Measurements from ENCODE around the gene HNRNPD. TPM values are rescaled to one million over a fixed set of nuclear protein-coding genes. Genes with fewer than 3 reads are reported as not detected.
"Not testable (repeated sequence)": the region's sequence is repeated elsewhere in the genome, so short reads cannot be mapped to it uniquely, and the experiment has no call there.

The HNRNPD gene
- total RNA-seq, 1 donor from 2014 or later = 424 TPM

- intact Hi-C loops (cut with micrococcal nuclease) = loop anchor here (1.0 to 5.0 kb wide), 6 partner anchors 13 to 901 kb away; partner anchors contain the start of genes LIN54, PLAC8 and RASGEF1B
Measured at GRCh38 chr4:82373486-82373815, 340 bp downstream of the HNRNPD start.

DNA sequence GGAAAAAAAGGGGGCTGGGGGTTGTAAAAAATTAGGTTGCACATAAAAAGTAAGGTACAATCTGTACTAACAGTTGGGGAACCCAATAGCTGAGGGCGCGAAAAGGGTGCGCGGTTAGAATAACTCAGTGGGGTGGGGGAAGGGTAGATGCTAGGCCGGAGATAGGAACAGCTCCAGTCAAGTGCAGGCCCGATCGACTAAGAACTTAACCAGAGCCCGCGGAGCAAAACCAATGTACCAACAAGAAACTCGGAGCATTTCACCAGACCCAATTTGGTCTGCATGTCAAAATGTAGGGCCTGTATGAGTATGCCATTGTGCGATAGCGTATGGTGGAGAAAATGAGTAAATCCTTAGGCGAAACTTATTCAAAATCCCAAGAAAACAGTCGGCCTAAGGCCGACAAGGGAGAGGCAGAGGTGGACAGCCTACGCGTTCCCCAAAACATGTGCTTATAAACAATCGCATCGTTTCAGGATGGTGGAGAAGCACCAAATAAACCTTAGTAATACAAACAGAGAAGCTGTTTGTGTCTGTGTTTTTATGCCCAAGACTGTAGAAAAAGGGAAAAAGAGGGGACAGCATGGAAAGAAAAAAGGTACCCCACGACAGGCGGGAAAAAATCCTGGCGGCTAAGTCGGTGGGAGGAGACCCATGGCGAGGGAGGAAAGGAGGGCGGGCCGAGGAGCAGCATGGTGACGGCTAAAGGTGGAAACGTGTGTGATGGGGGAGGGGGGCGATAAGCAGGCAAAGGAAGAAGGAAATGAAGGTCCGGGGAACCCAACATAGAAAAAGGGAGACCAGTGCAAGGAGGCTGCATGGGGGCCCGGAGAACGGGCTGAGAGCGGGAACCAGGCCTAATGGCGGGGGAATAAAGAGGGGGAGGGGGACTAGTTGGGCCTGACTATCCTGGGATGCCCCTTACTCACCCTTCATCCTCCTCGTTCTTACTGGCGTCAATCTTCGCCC, 990 bp downstream of the HNRNPD start:
- intact Hi-C loops (cut with micrococcal nuclease) = loop anchor here (1.0 to 5.0 kb wide), 6 partner anchors 12 to 900 kb away; partner anchors contain the start of genes LIN54, PLAC8 and RASGEF1B

DNA sequence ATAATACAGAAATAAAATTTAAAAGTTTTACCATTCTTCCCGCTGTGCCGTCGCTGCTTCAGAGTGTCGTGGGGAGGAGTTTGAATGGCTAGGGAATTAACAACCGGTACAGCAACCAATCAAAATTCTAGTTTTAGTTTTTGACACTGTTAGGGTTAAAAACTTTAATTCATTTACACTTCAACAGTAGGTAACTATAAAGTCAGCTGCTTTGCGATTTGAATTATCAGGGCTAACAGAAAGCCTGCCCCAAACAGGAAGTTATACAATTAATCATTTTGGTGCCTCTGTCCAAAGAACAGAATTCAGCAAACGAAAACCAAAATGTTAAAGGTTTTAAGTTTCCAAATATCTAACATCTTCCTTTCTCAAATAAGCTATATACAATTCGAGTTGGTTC, 2.3 kb downstream of the HNRNPD start:
- intact Hi-C loops (cut with micrococcal nuclease) = loop anchor here (5.0 kb wide), 3 partner anchors 741 to 899 kb away; partner anchors contain the start of genes PLAC8 and RASGEF1B

DNA sequence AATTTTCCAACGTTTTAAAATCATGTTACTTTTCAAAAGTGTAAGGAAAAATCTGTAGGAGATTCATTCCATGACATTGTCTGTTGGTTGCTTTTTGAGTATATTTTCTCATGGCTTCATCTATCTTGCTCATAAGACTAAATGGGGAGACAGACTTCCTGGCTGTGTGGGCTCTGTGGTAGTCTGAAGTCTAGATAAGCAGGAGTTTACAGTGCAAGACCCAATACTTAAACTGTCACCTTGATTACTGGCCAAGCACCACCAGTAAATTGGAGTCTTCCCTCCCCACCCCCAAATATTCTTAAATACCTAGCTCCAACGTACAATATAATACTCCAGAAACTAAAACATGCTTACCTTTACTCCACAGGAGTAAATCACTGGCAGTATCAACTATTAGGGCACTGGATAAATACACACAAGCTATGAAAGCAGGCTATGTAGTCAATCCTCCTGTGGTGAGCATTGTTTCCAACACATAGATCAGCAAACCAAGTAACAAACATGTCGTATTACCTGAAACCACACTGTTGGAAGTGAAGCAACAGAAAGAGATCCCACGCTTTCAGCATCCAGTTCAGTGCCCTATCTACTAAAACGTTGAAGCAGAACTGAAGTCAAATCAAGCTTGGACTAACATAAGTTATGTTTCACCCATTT, 6.2 kb downstream of the HNRNPD start:
- intact Hi-C loops (cut with micrococcal nuclease) = no loop called here

DNA sequence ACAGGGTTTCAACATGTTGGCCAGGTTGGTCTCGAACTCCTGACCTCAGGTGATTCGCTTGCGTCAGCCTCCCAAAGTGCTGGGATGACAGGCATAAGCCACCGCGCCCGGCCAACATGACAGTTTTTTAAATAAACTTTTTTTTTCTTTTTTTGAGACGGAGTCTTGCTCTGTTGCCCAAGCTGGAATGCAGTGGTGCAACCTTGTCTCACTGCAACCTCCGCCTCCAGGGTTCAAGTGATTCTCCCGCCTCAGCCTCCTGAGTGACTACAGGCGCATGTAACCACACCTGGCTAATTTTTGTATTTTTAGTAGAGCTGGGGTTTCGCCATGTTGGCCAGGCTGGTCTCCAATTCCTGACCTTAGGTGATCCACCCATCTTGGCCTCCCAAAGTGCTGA, 7.4 kb downstream of the HNRNPD start:
- intact Hi-C loops (cut with micrococcal nuclease) = not testable (repeated sequence)

GRCh38 chr4:82363896-82364487, 9.8 kb downstream of the HNRNPD start:
- intact Hi-C loops (cut with micrococcal nuclease) = no loop called here

DNA sequence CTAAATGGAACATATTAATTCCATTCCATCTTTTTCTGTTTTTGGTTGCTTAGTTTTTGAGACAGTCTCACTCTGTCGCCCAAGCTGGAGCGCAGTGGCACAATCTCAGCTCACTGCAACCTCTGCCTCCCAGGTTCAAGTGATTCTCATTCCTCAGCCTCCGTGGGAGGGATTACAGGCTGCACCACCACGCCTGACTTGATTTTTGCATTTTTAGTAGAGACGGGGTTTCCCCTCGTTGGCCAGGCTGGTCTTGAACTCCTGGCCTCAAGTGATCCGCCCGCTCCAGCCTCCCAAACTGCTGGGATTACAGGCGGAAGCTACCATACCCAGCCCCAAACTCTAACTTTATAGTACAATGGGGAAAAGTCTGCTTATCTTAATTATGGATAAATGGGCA, 11.2 kb downstream of the HNRNPD start:
- intact Hi-C loops (cut with micrococcal nuclease) = no loop called here

DNA sequence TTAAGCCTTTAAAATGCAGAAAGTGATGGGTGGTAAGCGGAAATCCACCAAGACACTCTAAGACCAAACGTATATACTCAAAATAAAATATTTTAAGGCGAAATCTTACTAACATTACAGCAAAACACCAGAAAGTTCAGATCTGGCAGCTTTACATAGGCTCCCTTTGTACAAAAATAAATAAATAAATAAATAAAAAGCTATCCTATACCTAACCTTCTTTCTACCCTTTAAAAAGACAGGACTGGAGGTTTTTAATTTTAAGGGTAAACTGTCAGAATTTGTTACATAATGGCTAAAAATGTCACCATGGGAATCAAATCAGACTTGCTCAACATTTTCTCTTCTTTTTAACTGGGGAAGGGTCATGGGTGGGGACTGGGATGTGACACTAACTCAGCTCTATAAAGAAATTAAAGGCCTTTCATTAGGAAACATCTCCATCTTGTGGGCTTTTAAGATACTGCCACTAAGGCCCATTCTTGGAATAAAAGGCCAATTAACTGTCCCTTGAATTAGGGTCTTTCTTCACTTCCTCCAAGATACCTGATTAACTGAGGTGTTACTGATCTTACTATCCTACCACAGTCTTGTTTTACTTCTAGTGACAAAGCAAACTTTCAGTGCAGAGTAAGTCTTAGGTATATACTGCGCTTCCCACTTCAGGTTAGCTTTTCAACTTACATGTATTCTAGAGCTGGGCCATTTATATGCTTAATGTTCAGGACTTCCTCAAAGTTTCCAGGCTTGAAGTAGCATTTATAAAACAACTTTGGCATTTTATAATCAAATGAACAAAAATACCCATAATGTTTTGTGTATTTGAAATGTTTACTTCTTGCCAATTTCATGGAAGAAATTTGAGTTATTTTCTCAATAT, 13.3 kb downstream of the HNRNPD start:
- intact Hi-C loops (cut with micrococcal nuclease) = loop anchor here (1.0 kb wide), 1 partner anchor 13 kb away; the partner anchor contains the start of gene HNRNPD

DNA sequence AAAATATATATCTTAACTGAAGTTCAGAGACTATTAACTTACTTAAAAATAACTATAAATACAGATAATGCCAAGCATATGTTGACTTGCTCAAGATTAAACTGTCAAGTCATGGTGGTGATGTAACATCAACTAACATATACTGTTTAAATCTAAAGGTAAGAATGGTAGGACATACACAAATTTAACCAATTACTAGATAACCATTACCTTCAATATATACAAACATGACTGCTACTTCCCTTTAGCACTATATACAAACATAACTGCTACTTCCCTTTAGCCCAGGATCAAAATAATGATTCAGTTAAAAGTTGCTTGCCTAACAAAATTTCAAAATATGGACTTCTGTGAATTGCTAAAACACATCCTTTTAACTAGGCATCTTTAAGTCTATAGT, 14.9 kb downstream of the HNRNPD start:
- intact Hi-C loops (cut with micrococcal nuclease) = no loop called here

DNA sequence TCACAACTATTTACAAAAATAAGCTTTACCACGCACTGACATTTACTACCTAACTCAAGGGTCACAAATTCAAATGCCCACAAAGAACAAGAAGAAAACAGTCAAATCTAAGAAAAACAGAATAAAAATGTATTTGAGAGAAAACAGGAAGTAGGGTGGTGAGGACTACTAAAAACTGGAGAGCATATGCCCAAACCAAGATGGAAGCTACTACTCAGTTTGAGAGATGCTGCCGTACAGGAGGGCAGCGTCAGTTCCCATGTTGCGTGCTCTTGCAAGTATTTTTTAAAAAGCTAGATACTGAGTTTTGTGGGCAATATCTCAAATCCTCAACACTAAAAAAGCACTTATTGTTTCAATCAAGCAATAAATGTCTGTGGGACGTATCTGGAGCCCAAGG, 16.2 kb downstream of the HNRNPD start:
- intact Hi-C loops (cut with micrococcal nuclease) = no loop called here

DNA sequence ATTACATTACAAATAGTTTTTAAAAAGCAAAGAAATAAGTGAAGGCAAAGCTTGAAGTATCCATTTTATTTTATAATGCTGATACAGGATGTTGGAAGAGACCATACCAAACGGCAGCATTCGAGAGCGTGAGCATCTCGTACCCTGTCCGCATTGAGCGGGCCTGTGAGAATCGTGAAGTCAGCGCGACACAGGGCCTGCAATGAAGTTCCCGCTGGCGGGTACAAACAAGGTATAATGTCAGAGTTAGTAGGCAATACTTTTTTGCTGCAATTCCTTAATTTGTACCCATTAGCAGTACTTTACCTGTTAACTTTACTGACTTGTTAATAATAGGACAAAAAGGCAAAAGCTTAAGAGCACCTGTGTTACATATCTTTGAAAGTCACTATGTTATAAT, 19.0 kb downstream of the HNRNPD start:
- intact Hi-C loops (cut with micrococcal nuclease) = no loop called here

GRCh38 chr4:82352825-82353366, 20.9 kb downstream of the HNRNPD start:
- intact Hi-C loops (cut with micrococcal nuclease) = loop anchor here (2.0 kb wide), 1 partner anchor 20 kb away; the partner anchor contains the start of gene HNRNPD

DNA sequence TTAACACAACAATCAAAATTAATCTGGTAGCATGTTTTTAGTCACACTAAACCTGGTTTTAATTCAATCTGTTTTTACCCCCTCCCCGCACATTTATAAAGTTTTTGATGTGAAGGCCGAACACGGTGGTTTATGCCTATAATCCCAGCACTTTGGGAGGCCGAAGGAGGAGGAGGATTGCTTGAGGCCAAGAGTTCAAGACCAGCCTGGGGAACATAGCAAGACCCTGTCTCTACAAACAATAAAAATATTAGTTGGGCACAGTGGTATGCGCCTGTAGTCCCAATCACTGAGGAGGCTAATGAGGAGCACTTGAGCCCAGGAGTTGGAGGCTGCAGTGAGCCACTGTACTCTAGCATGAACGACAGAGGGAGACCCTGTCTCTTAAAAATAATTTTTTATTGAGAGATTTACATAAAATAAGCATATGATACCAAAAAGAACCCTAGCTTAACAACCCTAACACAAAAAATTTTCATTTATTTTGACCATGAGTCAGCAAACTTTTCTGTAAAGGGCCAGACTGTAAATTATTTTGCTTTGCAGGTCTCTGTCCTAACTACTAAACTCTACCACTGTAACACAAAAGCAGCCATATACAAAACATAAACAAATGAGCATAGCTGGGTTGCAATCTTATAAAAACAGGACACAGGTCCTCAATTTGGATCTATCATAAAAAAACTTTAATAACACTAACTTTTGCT, 21.5 kb downstream of the HNRNPD start:
- intact Hi-C loops (cut with micrococcal nuclease) = loop anchor here (2.0 kb wide), 1 partner anchor 21 kb away; the partner anchor contains the start of gene HNRNPD

DNA sequence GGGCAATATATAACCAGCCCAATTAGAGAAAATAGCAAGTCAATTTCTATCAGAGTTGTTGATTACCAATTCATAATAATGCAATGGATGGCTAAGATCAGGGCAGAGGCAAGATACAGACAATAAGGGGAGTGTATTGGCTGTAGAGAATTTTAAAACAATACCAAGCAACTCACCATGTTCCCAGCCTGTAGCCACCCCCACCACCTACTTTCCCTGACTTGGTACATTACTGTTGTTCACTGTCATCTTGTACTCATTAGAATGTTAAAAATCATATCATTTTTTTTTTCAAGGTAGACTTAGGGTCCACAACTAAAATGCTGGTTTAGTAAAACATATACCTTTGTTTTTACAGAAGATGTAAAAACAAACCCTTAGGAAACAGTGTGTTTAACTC, 27.7 kb downstream of the HNRNPD start:
- intact Hi-C loops (cut with micrococcal nuclease) = no loop called here

DNA sequence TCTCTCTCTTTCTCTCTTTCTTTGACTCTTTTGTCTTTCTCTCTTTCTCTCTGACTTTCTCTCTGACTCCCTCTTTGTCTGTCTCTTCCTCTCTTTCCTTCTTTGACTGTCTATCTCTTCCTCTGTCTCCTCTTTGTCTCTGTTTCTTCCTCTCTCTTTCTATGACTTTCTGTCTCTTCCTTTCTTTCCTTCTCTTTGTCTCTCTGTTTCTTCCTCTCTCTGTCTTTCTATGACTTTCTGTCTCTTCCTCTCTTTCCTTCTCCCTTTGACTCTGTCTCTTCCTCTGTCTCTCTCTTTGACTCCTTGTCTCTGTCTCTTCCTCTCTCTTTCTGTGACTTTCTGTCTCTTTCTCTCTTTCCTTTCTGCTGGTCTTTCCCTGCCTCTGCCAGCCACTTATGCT, 38.7 kb downstream of the HNRNPD start:
- intact Hi-C loops (cut with micrococcal nuclease) = no loop called here

DNA sequence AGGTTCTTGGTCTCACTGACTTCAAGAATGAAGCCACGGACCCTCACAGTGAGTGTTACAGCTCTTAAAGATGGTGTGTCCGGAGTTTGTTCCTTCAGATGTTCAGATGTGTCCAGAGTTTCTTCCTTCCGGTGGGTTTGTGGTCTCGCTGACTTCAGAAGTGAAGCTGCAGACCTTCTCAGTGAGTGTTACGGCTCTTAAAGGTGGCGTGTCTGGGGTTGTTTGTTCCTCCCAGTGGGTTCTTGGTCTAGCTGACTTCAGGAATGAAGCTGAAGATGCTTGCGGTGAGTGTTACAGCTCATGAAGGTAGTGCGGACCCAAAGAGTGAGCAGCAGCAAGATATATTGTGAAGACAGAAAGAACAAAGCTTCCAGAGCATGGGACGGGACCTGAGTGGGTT, 40.1 kb downstream of the HNRNPD start:
- intact Hi-C loops (cut with micrococcal nuclease) = not testable (repeated sequence)

GRCh38 chr4:82331814-82332213, 42.0 kb downstream of the HNRNPD start:
- intact Hi-C loops (cut with micrococcal nuclease) = no loop called here

DNA sequence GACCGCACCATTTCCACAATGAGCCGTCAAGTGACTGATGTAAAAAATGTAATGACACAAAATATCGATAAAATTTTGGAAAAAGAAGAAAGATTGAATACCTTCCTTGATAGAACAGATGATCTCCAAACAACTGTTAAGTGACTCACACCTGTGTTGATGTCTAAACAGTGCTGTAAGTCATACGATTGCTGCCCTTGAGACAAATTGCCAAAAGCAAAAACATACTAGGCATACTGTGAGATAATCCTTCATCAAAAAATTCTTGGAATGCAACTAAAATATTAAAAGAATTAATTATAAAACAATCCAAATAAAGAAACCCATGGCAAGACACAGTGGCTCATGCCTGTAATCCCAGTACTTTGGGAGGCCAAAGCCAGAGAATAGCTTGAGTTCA, 53.4 kb downstream of the HNRNPD start:
- intact Hi-C loops (cut with micrococcal nuclease) = no loop called here

GRCh38 chr4:82303063-82303462, 70.7 kb downstream of the HNRNPD start:
- intact Hi-C loops (cut with micrococcal nuclease) = not testable (repeated sequence)
